ENCODE results near the gene HSD11B2. TPM values are rescaled to one million over a fixed set of nuclear protein-coding genes. Genes with fewer than 3 reads are reported as not detected.

Gene HSD11B2
- total and polyA plus RNA-seq, 4 donors = 0.51 to 6.7 (median 2.2) TPM

DNA sequence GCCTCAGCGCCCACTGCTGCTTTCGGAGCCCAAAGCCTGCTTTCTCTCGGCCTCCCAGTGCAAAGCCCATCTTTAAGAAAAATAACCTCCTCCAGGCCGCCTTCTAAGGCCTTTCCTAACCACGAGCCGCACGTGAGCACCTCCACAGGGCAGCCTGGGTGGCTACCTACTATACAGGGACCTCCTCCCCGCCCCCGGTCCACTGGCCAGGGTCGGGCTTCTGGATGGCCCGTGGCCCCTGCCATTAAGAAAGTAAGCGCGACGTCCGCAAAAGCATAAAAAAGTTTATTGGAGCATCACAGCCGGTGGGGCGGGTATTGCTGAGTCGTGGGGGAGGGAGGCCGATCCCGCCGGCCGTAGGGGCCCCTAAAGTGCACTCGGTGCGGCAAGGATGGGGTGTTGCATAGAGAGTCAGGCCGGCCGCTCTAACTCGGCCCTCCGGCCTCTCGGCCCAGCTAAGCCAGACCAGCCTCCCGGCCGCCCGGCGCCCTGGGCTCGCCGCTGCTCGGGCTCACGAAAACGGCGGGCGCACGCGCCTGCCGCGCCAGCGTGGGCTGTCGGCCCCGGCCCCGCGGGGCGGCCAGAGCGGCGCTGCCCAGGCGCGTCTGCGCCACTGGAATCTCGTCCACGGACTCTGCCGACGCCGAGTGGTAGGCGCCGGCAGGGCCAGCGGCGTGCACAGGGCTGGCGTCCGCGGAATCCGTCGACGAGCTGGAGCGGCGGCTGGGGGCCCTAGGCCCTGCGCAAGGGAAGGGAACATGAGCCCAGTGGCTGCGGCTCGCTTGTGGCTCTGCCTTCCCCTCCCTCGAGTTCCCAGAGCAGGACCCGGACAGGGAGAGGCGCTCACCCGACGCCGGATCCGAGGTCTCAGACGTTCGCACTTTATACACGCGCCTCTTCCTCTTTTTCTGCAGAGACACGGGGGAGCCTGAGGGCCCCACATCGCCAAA is 36.5 kb upstream of the HSD11B2 start:
- Histone ChIP-seq H3K36me3 (ENCODE audit: control insufficient read depth in 4 of 4, insufficient read depth in 3 of 4, low read depth in 1 of 4, low read length in 3 of 4) (no peaks in the 10 kb centered on the region), H3K27me3 (ENCODE audit: control insufficient read depth in 4 of 4, insufficient read depth in 4 of 4, low read length in 3 of 4) (peaks cover 0 to 3% (median 1%) of the 10 kb centered on the region in 4 donors), H3K4me1 (ENCODE audit: control insufficient read depth in 4 of 4, insufficient read depth in 4 of 4, low read length in 3 of 4) (peaks cover 3 to 23% (median 5%) of the 10 kb centered on the region in 4 donors), H3K27ac (ENCODE audit: low read depth in 1 of 2, low read length in 2 of 2) (no peak overlapping the region), H3K4me3 (ENCODE audit: low read depth in 1 of 3, low read length in 3 of 3) (peak overlapping the region in 1 of 3 donors; percentile 17), H3K9me3 (ENCODE audit: control insufficient read depth in 4 of 4, low read length in 3 of 4) (no peaks in the 10 kb centered on the region), H3K9ac (ENCODE audit: low read depth in 1 of 2, low read length in 2 of 2) (no peak overlapping the region)
- TF ChIP-seq, protein P1, sequence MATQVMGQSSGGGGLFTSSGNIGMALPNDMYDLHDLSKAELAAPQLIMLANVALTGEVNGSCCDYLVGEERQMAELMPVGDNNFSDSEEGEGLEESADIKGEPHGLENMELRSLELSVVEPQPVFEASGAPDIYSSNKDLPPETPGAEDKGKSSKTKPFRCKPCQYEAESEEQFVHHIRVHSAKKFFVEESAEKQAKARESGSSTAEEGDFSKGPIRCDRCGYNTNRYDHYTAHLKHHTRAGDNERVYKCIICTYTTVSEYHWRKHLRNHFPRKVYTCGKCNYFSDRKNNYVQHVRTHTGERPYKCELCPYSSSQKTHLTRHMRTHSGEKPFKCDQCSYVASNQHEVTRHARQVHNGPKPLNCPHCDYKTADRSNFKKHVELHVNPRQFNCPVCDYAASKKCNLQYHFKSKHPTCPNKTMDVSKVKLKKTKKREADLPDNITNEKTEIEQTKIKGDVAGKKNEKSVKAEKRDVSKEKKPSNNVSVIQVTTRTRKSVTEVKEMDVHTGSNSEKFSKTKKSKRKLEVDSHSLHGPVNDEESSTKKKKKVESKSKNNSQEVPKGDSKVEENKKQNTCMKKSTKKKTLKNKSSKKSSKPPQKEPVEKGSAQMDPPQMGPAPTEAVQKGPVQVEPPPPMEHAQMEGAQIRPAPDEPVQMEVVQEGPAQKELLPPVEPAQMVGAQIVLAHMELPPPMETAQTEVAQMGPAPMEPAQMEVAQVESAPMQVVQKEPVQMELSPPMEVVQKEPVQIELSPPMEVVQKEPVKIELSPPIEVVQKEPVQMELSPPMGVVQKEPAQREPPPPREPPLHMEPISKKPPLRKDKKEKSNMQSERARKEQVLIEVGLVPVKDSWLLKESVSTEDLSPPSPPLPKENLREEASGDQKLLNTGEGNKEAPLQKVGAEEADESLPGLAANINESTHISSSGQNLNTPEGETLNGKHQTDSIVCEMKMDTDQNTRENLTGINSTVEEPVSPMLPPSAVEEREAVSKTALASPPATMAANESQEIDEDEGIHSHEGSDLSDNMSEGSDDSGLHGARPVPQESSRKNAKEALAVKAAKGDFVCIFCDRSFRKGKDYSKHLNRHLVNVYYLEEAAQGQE (IDR thresholded peaks at IDR 0.05) = no peak
- TF ChIP-seq, protein P2, sequence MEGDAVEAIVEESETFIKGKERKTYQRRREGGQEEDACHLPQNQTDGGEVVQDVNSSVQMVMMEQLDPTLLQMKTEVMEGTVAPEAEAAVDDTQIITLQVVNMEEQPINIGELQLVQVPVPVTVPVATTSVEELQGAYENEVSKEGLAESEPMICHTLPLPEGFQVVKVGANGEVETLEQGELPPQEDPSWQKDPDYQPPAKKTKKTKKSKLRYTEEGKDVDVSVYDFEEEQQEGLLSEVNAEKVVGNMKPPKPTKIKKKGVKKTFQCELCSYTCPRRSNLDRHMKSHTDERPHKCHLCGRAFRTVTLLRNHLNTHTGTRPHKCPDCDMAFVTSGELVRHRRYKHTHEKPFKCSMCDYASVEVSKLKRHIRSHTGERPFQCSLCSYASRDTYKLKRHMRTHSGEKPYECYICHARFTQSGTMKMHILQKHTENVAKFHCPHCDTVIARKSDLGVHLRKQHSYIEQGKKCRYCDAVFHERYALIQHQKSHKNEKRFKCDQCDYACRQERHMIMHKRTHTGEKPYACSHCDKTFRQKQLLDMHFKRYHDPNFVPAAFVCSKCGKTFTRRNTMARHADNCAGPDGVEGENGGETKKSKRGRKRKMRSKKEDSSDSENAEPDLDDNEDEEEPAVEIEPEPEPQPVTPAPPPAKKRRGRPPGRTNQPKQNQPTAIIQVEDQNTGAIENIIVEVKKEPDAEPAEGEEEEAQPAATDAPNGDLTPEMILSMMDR (IDR thresholded peaks at IDR 0.05; ENCODE audit: low read depth, low read length, missing input control) = no peak
- TF ChIP-seq RXRA (IDR thresholded peaks at IDR 0.05) = no peak
- TF ChIP-seq, protein P3, sequence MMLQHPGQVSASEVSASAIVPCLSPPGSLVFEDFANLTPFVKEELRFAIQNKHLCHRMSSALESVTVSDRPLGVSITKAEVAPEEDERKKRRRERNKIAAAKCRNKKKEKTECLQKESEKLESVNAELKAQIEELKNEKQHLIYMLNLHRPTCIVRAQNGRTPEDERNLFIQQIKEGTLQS (IDR thresholded peaks at IDR 0.05) = no peak
- no peak for TF ChIP-seq TAF1 (conservative IDR thresholded peaks at IDR 0.05)
- TF ChIP-seq HNF4A (conservative IDR thresholded peaks at IDR 0.05) = no peak
- no peak for TF ChIP-seq FOXA1 (IDR thresholded peaks at IDR 0.05)
- TF ChIP-seq, protein P4, sequence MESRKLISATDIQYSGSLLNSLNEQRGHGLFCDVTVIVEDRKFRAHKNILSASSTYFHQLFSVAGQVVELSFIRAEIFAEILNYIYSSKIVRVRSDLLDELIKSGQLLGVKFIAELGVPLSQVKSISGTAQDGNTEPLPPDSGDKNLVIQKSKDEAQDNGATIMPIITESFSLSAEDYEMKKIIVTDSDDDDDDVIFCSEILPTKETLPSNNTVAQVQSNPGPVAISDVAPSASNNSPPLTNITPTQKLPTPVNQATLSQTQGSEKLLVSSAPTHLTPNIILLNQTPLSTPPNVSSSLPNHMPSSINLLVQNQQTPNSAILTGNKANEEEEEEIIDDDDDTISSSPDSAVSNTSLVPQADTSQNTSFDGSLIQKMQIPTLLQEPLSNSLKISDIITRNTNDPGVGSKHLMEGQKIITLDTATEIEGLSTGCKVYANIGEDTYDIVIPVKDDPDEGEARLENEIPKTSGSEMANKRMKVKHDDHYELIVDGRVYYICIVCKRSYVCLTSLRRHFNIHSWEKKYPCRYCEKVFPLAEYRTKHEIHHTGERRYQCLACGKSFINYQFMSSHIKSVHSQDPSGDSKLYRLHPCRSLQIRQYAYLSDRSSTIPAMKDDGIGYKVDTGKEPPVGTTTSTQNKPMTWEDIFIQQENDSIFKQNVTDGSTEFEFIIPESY (IDR thresholded peaks at IDR 0.05) = no peak
- no peak for TF ChIP-seq JUND (IDR thresholded peaks at IDR 0.05)
- no peak for TF ChIP-seq YY1 (IDR thresholded peaks at IDR 0.05)
- no peak for TF ChIP-seq HNF4G (IDR thresholded peaks at IDR 0.05)
- WGBS = 24% methylated on average over 88 of the region's 88 CpGs
- DNase-seq (ENCODE audit: low spot score) = no peak

DNA sequence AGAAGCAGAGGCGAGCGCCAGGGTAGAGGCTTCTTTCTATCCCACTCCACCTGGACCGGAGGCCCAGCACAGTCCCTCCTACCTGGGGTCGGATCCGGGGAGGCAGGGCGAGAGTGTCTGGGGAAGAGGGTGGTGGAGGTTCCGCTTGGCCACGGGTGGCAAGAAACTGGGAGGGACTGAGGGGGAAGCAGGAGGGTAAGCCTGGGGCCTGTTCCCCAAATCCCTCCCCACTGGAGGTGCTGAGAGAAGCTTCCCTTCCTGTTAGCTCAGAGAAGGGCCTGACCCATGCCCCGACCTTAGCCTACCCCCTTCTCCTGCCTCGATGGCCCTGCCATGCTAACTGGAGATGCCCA is 35.8 kb upstream of the HSD11B2 start:
- Histone ChIP-seq H3K4me3 (ENCODE audit: low read depth in 1 of 3, low read length in 3 of 3) (no peak overlapping the region), H3K27me3 (ENCODE audit: control insufficient read depth in 4 of 4, insufficient read depth in 4 of 4, low read length in 3 of 4) (peaks cover 0 to 3% (median 1%) of the 10 kb centered on the region in 4 donors), H3K4me1 (ENCODE audit: control insufficient read depth in 4 of 4, insufficient read depth in 4 of 4, low read length in 3 of 4) (peaks cover 3 to 23% (median 6%) of the 10 kb centered on the region in 4 donors), H3K27ac (ENCODE audit: low read depth in 1 of 2, low read length in 2 of 2) (no peak overlapping the region), H3K36me3 (ENCODE audit: control insufficient read depth in 4 of 4, insufficient read depth in 3 of 4, low read depth in 1 of 4, low read length in 3 of 4) (no peaks in the 10 kb centered on the region), H3K9ac (ENCODE audit: low read depth in 1 of 2, low read length in 2 of 2) (no peak overlapping the region), H3K9me3 (ENCODE audit: control insufficient read depth in 4 of 4, low read length in 3 of 4) (no peaks in the 10 kb centered on the region)
- DNase-seq (ENCODE audit: low spot score) = no peak
- TF ChIP-seq, protein P2 (IDR thresholded peaks at IDR 0.05; ENCODE audit: low read depth, low read length, missing input control) = no peak
- no peak for TF ChIP-seq SP1 (IDR thresholded peaks at IDR 0.05)
- TF ChIP-seq HNF4A (conservative IDR thresholded peaks at IDR 0.05) = no peak
- TF ChIP-seq JUND (IDR thresholded peaks at IDR 0.05) = no peak
- no peak for TF ChIP-seq NR2F2 (IDR thresholded peaks at IDR 0.05)
- TF ChIP-seq YY1 (IDR thresholded peaks at IDR 0.05) = no peak
- no peak for TF ChIP-seq HNF4G (IDR thresholded peaks at IDR 0.05)
- TF ChIP-seq, protein P5, sequence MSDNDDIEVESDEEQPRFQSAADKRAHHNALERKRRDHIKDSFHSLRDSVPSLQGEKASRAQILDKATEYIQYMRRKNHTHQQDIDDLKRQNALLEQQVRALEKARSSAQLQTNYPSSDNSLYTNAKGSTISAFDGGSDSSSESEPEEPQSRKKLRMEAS (IDR thresholded peaks at IDR 0.05) = no peak
- no peak for TF ChIP-seq FOXA1 (IDR thresholded peaks at IDR 0.05)
- TF ChIP-seq FOXA2 (IDR thresholded peaks at IDR 0.05) = no peak
- TF ChIP-seq, protein P4 (IDR thresholded peaks at IDR 0.05) = no peak
- TF ChIP-seq RXRA (IDR thresholded peaks at IDR 0.05) = no peak
- TF ChIP-seq RAD21 (IDR thresholded peaks at IDR 0.05) = no peak
- TF ChIP-seq GABPA (IDR thresholded peaks at IDR 0.05 in 1 of 2, conservative IDR thresholded peaks at IDR 0.05 in 1 of 2) = no peak
- 59% methylated on average over 10 of the region's 10 CpGs for WGBS
